HG02943 (cell line): Measurements from ENCODE around the gene SFTPB.
"Not testable (repeated sequence)": the region's sequence is repeated elsewhere in the genome, so short reads cannot be mapped to it uniquely, and the experiment has no call there.

ENCODE experiments used
- ATAC-seq: cut with Tn5 transposase; IDR thresholded peaks from one replicate; pipeline ENCODE4 v1.9.1; 2021; ENCODE audit warnings: mild to moderate bottlenecking, low read depth, moderate library complexity; ENCODE audit not compliant: unreplicated experiment

SFTPB gene

GRCh38 chr2:85660301-85660700 lies 7.7 kb downstream of the SFTPB start:
- not testable (repeated sequence) for ATAC-seq

DNA sequence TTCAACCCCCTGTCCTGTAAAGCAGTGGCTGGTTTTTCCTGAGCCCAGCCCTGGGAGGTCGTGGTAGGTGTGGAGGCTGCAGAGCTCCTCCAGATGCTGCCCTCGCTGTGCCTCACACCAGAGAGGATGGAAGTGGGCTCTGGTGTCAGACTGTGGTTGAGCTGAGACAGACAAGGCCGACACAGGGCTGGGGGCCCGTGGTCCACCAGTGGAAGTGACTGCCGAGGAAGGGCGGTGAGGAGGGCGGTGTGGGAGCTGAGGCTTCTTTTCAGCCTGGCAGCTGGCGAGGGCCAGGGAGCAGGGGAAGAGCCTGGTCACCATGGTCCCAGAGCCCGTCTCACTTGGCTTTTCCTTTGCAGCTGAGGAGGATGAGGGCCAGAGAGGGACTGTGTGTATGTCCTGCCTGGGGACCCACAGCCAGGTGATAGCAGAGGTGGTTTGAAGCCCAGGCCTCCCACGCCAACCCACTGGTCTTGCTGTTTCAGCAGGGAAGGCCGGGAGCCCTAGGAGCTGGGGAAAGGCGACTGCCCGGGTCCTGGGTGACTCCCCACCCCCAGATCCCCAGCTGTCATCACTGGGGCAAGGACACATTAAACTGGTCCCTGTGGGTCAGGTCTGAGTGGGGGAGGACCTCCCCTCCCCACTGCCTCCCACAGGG lies 8.5 kb downstream of the SFTPB start:
- no peak for ATAC-seq

- ATAC-seq: not testable (repeated sequence)
These were observed 10.6 kb downstream of the SFTPB start for GRCh38 chr2:85657399-85657798.

GRCh38 chr2:85656468-85656867 lies 11.5 kb downstream of the SFTPB start:
- no peak for ATAC-seq

DNA sequence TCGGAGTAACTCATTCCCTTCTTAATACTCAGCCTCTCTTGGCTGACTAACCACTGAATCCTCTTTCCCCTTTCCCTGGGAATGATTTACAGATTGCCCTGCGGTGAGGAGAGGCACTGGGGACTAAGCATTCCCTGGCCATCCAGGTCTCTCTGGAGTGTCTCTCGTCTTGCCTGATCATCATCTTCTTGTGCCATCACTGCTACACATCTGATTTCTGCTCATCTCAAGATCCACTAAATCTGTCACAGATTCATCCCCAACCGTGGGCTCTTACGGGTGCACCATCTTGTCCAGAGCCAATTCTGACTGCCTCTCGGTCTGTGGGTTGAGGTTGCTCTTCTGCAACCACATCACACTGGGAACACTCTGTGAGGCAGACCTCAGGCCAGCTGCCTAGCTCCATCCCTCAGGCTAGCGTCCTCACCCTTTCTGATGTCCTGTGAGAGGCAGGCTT lies 12.0 kb downstream of the SFTPB start:
- ATAC-seq: no peak

GRCh38 chr2:85653996-85654395 lies 14.0 kb downstream of the SFTPB start:
- no peak for ATAC-seq

DNA sequence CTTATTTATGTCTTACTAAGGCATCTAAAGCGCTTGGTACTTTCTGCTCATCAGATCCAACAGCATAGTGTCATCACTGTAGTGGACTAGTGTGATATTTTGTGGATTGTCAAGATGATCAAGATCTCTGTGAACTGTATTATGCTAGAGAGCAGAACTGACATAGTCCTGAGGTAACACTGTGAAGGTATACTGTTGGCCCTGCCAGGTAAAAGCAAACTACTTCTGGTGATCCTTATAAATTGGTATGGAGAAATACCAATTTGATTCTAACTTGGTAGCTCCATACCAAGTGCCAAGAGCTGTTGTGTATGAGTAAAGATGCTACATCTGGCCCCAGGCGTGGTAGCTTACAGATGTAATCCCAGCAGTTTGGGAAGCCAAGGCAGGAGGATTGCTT lies 15.9 kb downstream of the SFTPB start:
- ATAC-seq: no peak

GRCh38 chr2:85651097-85651496 lies 16.9 kb downstream of the SFTPB start:
- no peak for ATAC-seq

GRCh38 chr2:85650456-85650855 lies 17.5 kb downstream of the SFTPB start:
- ATAC-seq: no peak

DNA sequence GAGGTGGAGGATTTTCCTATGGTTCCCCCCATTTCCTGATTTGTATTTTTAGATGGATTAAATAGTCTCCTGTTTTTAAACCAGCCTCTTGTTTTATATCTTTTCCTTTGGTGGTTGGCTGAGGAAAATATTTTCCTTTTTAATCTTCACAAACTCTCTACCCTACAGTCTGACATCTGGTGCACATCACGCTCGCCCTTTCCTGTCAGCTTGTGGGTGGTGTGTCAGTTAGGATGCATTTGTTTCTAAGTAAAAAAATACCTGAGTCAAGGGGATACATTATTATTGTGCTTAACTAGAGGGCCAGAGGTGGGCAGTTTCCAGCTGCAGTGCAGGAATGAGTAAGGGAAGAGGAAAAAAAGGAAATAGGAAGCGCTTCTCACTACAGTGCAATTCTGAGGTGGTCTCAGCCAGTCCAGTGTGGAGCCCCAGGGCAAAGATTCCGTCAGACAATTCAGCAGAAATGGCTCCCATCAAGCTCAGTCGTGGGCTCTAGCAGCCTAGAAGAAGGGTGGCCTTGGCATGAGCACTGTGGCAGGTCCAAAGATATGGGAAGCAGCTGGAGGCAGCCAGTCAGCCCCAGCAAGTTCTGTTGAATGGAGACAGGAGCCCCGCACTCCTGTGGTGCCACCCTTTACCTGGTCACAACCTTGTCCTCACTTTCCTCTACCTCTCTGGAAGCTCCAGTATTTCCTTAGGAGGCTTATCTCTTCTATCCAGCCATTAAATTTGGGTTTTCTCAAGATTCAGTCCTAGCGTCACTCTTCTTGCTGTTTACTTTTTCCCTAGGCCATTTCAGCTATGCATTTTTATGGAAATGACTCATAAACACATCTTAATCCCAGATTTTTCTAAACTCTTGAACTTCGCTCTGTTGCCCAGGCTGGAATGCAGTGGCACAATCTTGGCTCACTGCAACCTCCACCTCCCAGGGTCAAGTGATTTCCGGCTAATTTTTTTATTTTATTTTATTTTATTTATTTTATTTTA lies 18.5 kb downstream of the SFTPB start:
- ATAC-seq: no peak

- no peak for ATAC-seq
These were observed 19.4 kb downstream of the SFTPB start for GRCh38 chr2:85648619-85649018.

- ATAC-seq: peak; percentile 67
These were observed 20.0 kb downstream of the SFTPB start for GRCh38 chr2:85647823-85648526.

DNA sequence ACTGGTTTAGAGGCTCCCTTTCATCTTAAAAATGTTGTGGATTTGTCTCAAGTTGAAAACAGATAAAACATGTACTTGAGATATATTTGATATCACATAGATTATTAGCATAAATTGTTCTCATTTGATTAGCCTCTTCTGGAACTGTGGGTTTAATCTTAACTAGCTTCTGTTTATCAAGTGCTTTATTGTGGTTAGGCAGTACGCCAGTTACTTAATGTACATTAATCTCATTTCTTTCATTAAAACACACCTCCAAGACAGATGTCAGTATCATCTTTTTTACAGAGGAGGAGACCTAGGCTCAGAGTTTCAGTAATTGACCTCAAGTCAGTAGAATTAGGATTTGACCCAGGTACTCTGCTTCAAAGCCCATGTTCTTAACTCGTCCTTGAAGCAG lies 21.8 kb downstream of the SFTPB start:
- ATAC-seq: no peak

- no peak for ATAC-seq
These were observed 23.1 kb downstream of the SFTPB start for GRCh38 chr2:85644909-85645308.

DNA sequence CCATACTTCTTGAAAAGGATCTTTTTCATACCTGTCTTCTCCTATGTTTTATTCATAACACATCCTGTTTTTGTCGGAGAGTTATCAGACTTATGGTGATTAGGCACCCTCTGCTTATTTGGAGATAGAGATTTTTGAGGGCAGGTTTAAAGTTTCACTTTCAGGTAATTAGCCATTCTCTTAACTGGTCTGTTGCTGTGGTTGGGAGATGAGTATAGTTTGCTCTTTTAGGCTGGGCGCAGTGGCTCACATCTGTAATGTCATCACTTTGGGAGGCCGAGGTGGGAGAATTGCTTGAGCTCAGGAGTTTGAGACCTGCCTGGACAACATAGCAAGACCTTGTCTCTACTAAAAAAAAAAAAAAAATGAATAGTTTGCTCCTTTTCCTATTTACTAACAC lies 25.3 kb downstream of the SFTPB start:
- ATAC-seq: no peak

- ATAC-seq: no peak
These were observed 32.4 kb downstream of the SFTPB start for GRCh38 chr2:85635636-85636035.

DNA sequence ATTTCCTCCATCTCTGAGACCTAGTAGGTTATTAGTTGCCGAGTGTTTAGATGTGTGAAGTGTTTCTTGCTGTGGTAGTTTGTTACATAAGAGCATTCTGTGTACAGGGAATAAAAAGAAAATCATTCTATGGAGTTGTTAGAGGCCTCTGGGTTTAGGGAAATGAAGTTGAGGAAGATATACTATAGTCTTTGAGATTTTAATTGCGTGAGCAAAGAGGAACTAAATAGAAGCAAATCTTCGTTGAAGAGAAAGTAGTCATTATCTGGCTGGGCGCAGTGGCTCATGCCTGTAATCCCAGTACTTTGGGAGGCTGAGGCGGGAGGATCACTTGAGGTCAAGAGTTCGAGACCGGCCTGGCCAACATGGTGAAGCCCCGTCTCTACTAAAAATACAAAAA lies 33.0 kb downstream of the SFTPB start:
- ATAC-seq: no peak

DNA sequence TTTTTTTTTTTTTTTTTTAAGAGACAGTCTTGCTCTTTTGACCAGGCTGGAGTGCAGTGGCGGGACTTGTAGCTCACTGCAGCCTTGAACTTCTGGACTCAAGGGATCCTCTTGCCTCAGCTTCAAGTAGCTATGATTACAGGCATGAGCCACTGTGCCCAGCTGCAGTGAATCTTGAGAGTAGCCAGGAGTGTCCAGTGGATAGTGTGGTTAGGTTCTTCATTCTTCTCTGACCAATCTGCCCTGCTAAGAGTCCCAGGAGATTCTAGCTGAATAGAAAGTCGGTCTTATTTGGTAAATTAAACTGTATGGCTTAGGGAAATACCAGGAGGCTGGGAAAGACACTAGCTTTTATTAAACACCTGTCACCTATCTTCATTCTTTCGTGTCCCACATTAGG lies 36.7 kb downstream of the SFTPB start:
- no peak for ATAC-seq

GRCh38 chr2:85628658-85629057 lies 39.3 kb downstream of the SFTPB start:
- no peak for ATAC-seq

- no peak for ATAC-seq
These were observed 44.0 kb downstream of the SFTPB start for GRCh38 chr2:85623991-85624390.

DNA sequence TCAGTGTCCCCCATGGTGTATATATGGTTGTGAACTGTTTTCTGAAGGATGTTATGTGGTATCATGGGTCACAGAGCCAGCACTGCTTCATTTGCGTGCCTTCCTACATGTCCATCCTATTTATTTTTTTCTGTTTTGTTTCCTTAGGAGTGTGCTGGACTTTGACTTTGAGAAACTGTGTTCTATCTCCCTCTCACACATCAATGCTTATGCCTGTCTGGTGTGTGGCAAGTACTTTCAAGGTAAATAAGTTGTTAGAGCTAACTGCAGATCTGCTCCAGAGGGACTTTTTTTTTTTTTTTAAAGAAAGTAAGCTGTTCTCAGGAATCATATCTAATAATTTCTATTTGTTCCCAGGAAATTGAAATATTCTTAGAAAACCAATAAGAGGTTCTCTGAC lies 46.7 kb downstream of the SFTPB start:
- no peak for ATAC-seq
